HG02852 (cell line): ENCODE measurements around the gene KIT.

Experiments used
- ATAC-seq: cut with Tn5 transposase; IDR thresholded peaks from one replicate; pipeline ENCODE4 v1.9.1; 2021; ENCODE audit warnings: mild to moderate bottlenecking, moderate library complexity; ENCODE audit not compliant: unreplicated experiment

Gene KIT

GRCh38 chr4:54742636-54743399 lies 85.1 kb downstream of the KIT start:
- ATAC-seq: no peak

GRCh38 chr4:54743562-54743961 lies 85.8 kb downstream of the KIT start:
- ATAC-seq: no peak

GRCh38 chr4:54744487-54744886 lies 86.7 kb downstream of the KIT start:
- no peak for ATAC-seq

- ATAC-seq: no peak
Observed at GRCh38 chr4:54745031-54745770, 87.4 kb downstream of the KIT start.

- peak; percentile 91 for ATAC-seq
Observed at GRCh38 chr4:54746218-54746617, 88.5 kb downstream of the KIT start.

GRCh38 chr4:54750341-54750740 lies 92.6 kb downstream of the KIT start:
- ATAC-seq: no peak

- ATAC-seq: no peak
Observed at GRCh38 chr4:54754394-54754793, 96.6 kb downstream of the KIT start.

- no peak for ATAC-seq
Observed at GRCh38 chr4:54764476-54764875, 106.7 kb downstream of the KIT start.

- no peak for ATAC-seq
Observed at GRCh38 chr4:54767376-54767775, 109.6 kb downstream of the KIT start.

GRCh38 chr4:54773022-54773421 lies 115.3 kb downstream of the KIT start:
- ATAC-seq: no peak

- no peak for ATAC-seq
Observed at GRCh38 chr4:54779036-54779435, 121.3 kb downstream of the KIT start.

- ATAC-seq: no peak
Observed at GRCh38 chr4:54779476-54780148, 121.9 kb downstream of the KIT start.

- no peak for ATAC-seq
Observed at GRCh38 chr4:54780149-54780495, 122.4 kb downstream of the KIT start.

- no peak for ATAC-seq
Observed at GRCh38 chr4:54781756-54782155, 124.0 kb downstream of the KIT start.

- ATAC-seq: no peak
Observed at GRCh38 chr4:54783402-54784110, 125.8 kb downstream of the KIT start.

GRCh38 chr4:54784161-54784671 lies 126.5 kb downstream of the KIT start:
- ATAC-seq: no peak
